ENCODE data around the gene MEST.

Gene MEST

GRCh38 chr7:130471974-130472373 lies 19.9 kb upstream of the MEST start:
- Histone ChIP-seq H3K79me1 (replicated peaks; ENCODE audit: low read length, poor library complexity, severe bottlenecking) (no peaks in the 10 kb centered on the region), H3K9ac (ENCODE audit: low read length) (no peak overlapping the region), H3K4me2 (ENCODE audit: low read length, poor library complexity, severe bottlenecking) (no peak overlapping the region), H3K9me3 (ENCODE audit: control insufficient read depth, low read length) (no peaks in the 10 kb centered on the region), H4K91ac (ENCODE audit: low read length) (no peak overlapping the region), H2BK12ac (ENCODE audit: low read length in 2 of 2) (no peak overlapping the region), H2BK5ac (ENCODE audit: low read depth, low read length, poor library complexity, severe bottlenecking) (no peak overlapping the region), H2BK120ac (ENCODE audit: low read depth, low read length) (no peak overlapping the region), H3K4ac (ENCODE audit: low read depth in 1 of 2, low read length in 2 of 2) (no peak overlapping the region), H3K14ac (ENCODE audit: low read length in 2 of 2) (no peak overlapping the region), H2AFZ (ENCODE audit: low read depth, low read length) (no peak overlapping the region), H3K36me3 (ENCODE audit: control insufficient read depth in 1 of 2, insufficient read depth in 2 of 2, low read depth in 1 of 2, low read length in 2 of 2) (no peaks in the 10 kb centered on the region), H3K23ac (ENCODE audit: low read length in 2 of 2) (no peak overlapping the region), H3K27ac (ENCODE audit: low read length, poor library complexity, severe bottlenecking) (no peak overlapping the region), H3K18ac (ENCODE audit: low read depth in 1 of 2, low read length in 2 of 2) (no peak overlapping the region), H4K8ac (ENCODE audit: low read length) (no peak overlapping the region), H2BK15ac (ENCODE audit: low read depth, poor library complexity, severe bottlenecking) (no peak overlapping the region), H2AK5ac (ENCODE audit: low read length, severe bottlenecking) (no peak overlapping the region), H3K4me3 (ENCODE audit: insufficient read depth in 1 of 2, low read depth in 1 of 2, low read length in 2 of 2) (no peak overlapping the region), H3K27me3 (ENCODE audit: control insufficient read depth in 1 of 2, insufficient read depth in 1 of 2, low read length in 2 of 2) (no peaks in the 10 kb centered on the region), H3K4me1 (ENCODE audit: control insufficient read depth, insufficient read depth, low read depth, low read length) (no peaks in the 10 kb centered on the region)
- DNase-seq: no peak
- WGBS: 85% methylated on average over 2 of the region's 2 CpGs

GRCh38 chr7:130473289-130473688 lies 18.6 kb upstream of the MEST start:
- Histone ChIP-seq H4K8ac (ENCODE audit: low read length) (no peak overlapping the region), H3K36me3 (ENCODE audit: control insufficient read depth in 1 of 2, insufficient read depth in 2 of 2, low read depth in 1 of 2, low read length in 2 of 2) (no peaks in the 10 kb centered on the region), H3K4me1 (ENCODE audit: control insufficient read depth, insufficient read depth, low read depth, low read length) (no peaks in the 10 kb centered on the region), H2BK120ac (ENCODE audit: low read depth, low read length) (no peak overlapping the region), H3K9ac (ENCODE audit: low read length) (no peak overlapping the region), H3K14ac (ENCODE audit: low read length in 2 of 2) (no peak overlapping the region), H2BK15ac (ENCODE audit: low read depth, poor library complexity, severe bottlenecking) (no peak overlapping the region), H2AFZ (ENCODE audit: low read depth, low read length) (no peak overlapping the region), H3K9me3 (ENCODE audit: control insufficient read depth, low read length) (peaks cover 1% of the 10 kb centered on the region), H2BK5ac (ENCODE audit: low read depth, low read length, poor library complexity, severe bottlenecking) (no peak overlapping the region), H2AK5ac (ENCODE audit: low read length, severe bottlenecking) (no peak overlapping the region), H4K91ac (ENCODE audit: low read length) (no peak overlapping the region), H3K4ac (ENCODE audit: low read depth in 1 of 2, low read length in 2 of 2) (no peak overlapping the region), H2BK12ac (ENCODE audit: low read length in 2 of 2) (no peak overlapping the region), H3K27me3 (ENCODE audit: control insufficient read depth in 1 of 2, insufficient read depth in 1 of 2, low read length in 2 of 2) (no peaks in the 10 kb centered on the region), H3K4me2 (ENCODE audit: low read length, poor library complexity, severe bottlenecking) (no peak overlapping the region), H3K79me1 (replicated peaks; ENCODE audit: low read length, poor library complexity, severe bottlenecking) (no peaks in the 10 kb centered on the region), H3K27ac (ENCODE audit: low read length, poor library complexity, severe bottlenecking) (no peak overlapping the region), H3K23ac (ENCODE audit: low read length in 2 of 2) (no peak overlapping the region), H3K18ac (ENCODE audit: low read depth in 1 of 2, low read length in 2 of 2) (no peak overlapping the region), H3K4me3 (ENCODE audit: insufficient read depth in 1 of 2, low read depth in 1 of 2, low read length in 2 of 2) (no peak overlapping the region)
- DNase-seq: no peak

GRCh38 chr7:130473876-130474275 lies 18.0 kb upstream of the MEST start:
- Histone ChIP-seq H3K4ac (ENCODE audit: low read depth in 1 of 2, low read length in 2 of 2) (no peak overlapping the region), H3K18ac (ENCODE audit: low read depth in 1 of 2, low read length in 2 of 2) (no peak overlapping the region), H3K27ac (ENCODE audit: low read length, poor library complexity, severe bottlenecking) (no peak overlapping the region), H2AK5ac (ENCODE audit: low read length, severe bottlenecking) (no peak overlapping the region), H2BK120ac (ENCODE audit: low read depth, low read length) (no peak overlapping the region), H4K8ac (ENCODE audit: low read length) (no peak overlapping the region), H2BK15ac (ENCODE audit: low read depth, poor library complexity, severe bottlenecking) (no peak overlapping the region), H3K27me3 (ENCODE audit: control insufficient read depth in 1 of 2, insufficient read depth in 1 of 2, low read length in 2 of 2) (no peaks in the 10 kb centered on the region), H3K9me3 (ENCODE audit: control insufficient read depth, low read length) (peaks cover 4% of the 10 kb centered on the region), H3K79me1 (replicated peaks; ENCODE audit: low read length, poor library complexity, severe bottlenecking) (no peaks in the 10 kb centered on the region), H3K4me1 (ENCODE audit: control insufficient read depth, insufficient read depth, low read depth, low read length) (no peaks in the 10 kb centered on the region), H3K9ac (ENCODE audit: low read length) (no peak overlapping the region), H3K4me3 (ENCODE audit: insufficient read depth in 1 of 2, low read depth in 1 of 2, low read length in 2 of 2) (no peak overlapping the region), H3K4me2 (ENCODE audit: low read length, poor library complexity, severe bottlenecking) (no peak overlapping the region), H3K14ac (ENCODE audit: low read length in 2 of 2) (no peak overlapping the region), H2BK12ac (ENCODE audit: low read length in 2 of 2) (peak overlapping the region in 1 of 2 experiments; percentile 39), H3K36me3 (ENCODE audit: control insufficient read depth in 1 of 2, insufficient read depth in 2 of 2, low read depth in 1 of 2, low read length in 2 of 2) (no peaks in the 10 kb centered on the region), H3K23ac (ENCODE audit: low read length in 2 of 2) (no peak overlapping the region), H2BK5ac (ENCODE audit: low read depth, low read length, poor library complexity, severe bottlenecking) (no peak overlapping the region), H2AFZ (ENCODE audit: low read depth, low read length) (no peak overlapping the region), H4K91ac (ENCODE audit: low read length) (no peak overlapping the region)
- WGBS: 51% methylated on average over 3 of the region's 4 CpGs
- peak; percentile 36 for DNase-seq

GRCh38 chr7:130475776-130476175 lies 16.1 kb upstream of the MEST start:
- Histone ChIP-seq H3K9me3 (ENCODE audit: control insufficient read depth, low read length) (peaks cover 4% of the 10 kb centered on the region), H3K14ac (ENCODE audit: low read length in 2 of 2) (no peak overlapping the region), H3K4me1 (ENCODE audit: control insufficient read depth, insufficient read depth, low read depth, low read length) (no peaks in the 10 kb centered on the region), H4K8ac (ENCODE audit: low read length) (no peak overlapping the region), H3K9ac (ENCODE audit: low read length) (no peak overlapping the region), H2BK15ac (ENCODE audit: low read depth, poor library complexity, severe bottlenecking) (no peak overlapping the region), H3K4me3 (ENCODE audit: insufficient read depth in 1 of 2, low read depth in 1 of 2, low read length in 2 of 2) (no peak overlapping the region), H2BK12ac (ENCODE audit: low read length in 2 of 2) (no peak overlapping the region), H2AK5ac (ENCODE audit: low read length, severe bottlenecking) (no peak overlapping the region), H3K18ac (ENCODE audit: low read depth in 1 of 2, low read length in 2 of 2) (no peak overlapping the region), H3K79me1 (replicated peaks; ENCODE audit: low read length, poor library complexity, severe bottlenecking) (no peaks in the 10 kb centered on the region), H3K23ac (ENCODE audit: low read length in 2 of 2) (no peak overlapping the region), H3K27me3 (ENCODE audit: control insufficient read depth in 1 of 2, insufficient read depth in 1 of 2, low read length in 2 of 2) (no peaks in the 10 kb centered on the region), H4K91ac (ENCODE audit: low read length) (no peak overlapping the region), H2BK5ac (ENCODE audit: low read depth, low read length, poor library complexity, severe bottlenecking) (no peak overlapping the region), H3K4ac (ENCODE audit: low read depth in 1 of 2, low read length in 2 of 2) (no peak overlapping the region), H3K27ac (ENCODE audit: low read length, poor library complexity, severe bottlenecking) (no peak overlapping the region), H2BK120ac (ENCODE audit: low read depth, low read length) (no peak overlapping the region), H2AFZ (ENCODE audit: low read depth, low read length) (no peak overlapping the region), H3K4me2 (ENCODE audit: low read length, poor library complexity, severe bottlenecking) (no peak overlapping the region), H3K36me3 (ENCODE audit: control insufficient read depth in 1 of 2, insufficient read depth in 2 of 2, low read depth in 1 of 2, low read length in 2 of 2) (no peaks in the 10 kb centered on the region)
- WGBS: 86% methylated on average over 5 of the region's 7 CpGs
- no peak for DNase-seq
